NB4 (cell line): ENCODE measurements around the gene GRHL1.

Experiments
- POLR2A ChIP-seq: IDR thresholded peaks from 2 replicates; pipeline ENCODE4 v1.6.1; 2011; ENCODE audit warnings: mild to moderate bottlenecking; ENCODE audit not compliant: insufficient read length; ENCODE audit errors: extremely low read depth
- TF ChIP-seq, protein P1 (sequence below): IDR thresholded peaks from one replicate; pipeline ENCODE4 v1.5.1; 2012; ENCODE audit warnings: low read depth, low read length
- TF ChIP-seq, protein P2 (sequence below): IDR thresholded peaks from 2 replicates; pipeline ENCODE4 v1.6.1; 2011; ENCODE audit warnings: low read depth, low read length

DNA sequence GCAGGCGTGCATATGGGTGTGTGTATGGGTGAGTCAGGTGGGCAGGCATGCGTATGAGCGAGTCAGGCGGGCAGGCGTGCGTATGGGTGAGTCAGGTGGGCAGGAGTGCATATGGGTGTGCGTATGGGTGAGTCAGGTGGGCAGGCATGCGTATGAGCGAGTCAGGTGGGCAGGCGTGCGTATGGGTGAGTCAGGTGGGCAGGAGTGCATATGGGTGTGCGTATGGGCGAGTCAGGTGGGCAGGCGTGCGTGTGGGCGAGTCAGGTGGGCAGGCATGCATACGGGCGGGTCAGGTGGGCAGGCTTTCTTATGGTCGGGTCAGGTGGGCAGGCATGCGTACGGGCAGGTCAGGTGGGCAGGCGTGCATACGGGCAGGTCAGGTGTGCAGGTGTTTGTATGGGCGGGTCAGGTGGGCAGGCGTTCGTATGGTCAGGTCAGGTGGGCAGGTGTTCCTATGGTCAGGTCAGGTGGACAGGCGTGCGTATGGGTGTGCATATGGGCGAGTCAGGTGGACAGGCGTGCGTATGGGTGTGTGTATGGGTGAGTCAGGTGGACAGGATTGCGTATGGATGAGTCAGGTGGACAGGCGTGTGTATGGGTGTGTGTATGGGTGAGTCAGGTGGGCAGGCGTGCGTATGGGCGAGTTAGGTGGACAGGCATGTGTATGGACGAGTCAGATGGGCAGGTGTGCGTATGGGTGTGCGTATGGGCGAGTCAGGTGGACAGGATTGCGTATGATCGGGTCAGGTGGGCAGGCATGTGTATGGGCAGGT lies 63.1 kb downstream of the GRHL1 start:
- no peak for TF ChIP-seq POLR2A
- TF ChIP-seq, protein P1, sequence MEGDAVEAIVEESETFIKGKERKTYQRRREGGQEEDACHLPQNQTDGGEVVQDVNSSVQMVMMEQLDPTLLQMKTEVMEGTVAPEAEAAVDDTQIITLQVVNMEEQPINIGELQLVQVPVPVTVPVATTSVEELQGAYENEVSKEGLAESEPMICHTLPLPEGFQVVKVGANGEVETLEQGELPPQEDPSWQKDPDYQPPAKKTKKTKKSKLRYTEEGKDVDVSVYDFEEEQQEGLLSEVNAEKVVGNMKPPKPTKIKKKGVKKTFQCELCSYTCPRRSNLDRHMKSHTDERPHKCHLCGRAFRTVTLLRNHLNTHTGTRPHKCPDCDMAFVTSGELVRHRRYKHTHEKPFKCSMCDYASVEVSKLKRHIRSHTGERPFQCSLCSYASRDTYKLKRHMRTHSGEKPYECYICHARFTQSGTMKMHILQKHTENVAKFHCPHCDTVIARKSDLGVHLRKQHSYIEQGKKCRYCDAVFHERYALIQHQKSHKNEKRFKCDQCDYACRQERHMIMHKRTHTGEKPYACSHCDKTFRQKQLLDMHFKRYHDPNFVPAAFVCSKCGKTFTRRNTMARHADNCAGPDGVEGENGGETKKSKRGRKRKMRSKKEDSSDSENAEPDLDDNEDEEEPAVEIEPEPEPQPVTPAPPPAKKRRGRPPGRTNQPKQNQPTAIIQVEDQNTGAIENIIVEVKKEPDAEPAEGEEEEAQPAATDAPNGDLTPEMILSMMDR = no peak
- TF ChIP-seq, protein P2, sequence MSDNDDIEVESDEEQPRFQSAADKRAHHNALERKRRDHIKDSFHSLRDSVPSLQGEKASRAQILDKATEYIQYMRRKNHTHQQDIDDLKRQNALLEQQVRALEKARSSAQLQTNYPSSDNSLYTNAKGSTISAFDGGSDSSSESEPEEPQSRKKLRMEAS = no peak
